CD4-positive, alpha-beta memory T cell (primary cell): ENCODE results near the gene SKIC2. TPM values are rescaled to one million over a fixed set of nuclear protein-coding genes. Genes with fewer than 3 reads are reported as not detected.

Experiments
- CTCF ChIA-PET: fragments of 350-600 bp; sonication (Branson Sonifier 250); formaldehyde crosslinking; loops from one replicate; lab custom pipeline; 2021; ENCODE audit warnings: inconsistent platforms; ENCODE audit not compliant: partially characterized antibody; lab: Charles Lee
- POLR2A ChIA-PET: fragments of 350-600 bp; sonication (Branson Sonifier 250); formaldehyde crosslinking; loops from one replicate; lab custom pipeline; 2021; ENCODE audit not compliant: partially characterized antibody; lab: Charles Lee
- DNase-seq, 5 donors: peaks; one replicate each; pipeline versions ENCODE4 v3.0.0 to v3.0.0-alpha.2; 2020 to 2022; ENCODE audit warnings: mixed read lengths in 1 of 5
- H3K27ac ChIP-seq: one replicate; pipeline ENCODE4 v1.7.0; 2013; ENCODE audit warnings: low read depth, low read length
- H3K27me3 ChIP-seq: 2 replicates; pipeline ENCODE4 v1.7.0; 2013; ENCODE audit warnings: mild to moderate bottlenecking, low read length, moderate library complexity; ENCODE audit not compliant: insufficient read depth
- H3K36me3 ChIP-seq: 2 replicates; pipeline ENCODE4 v1.7.0; 2013; ENCODE audit warnings: mild to moderate bottlenecking, low read length, moderate library complexity; ENCODE audit not compliant: insufficient read depth
- H3K4me1 ChIP-seq: 2 replicates; pipeline ENCODE4 v1.7.0; 2013; ENCODE audit warnings: mild to moderate bottlenecking, low read length, moderate library complexity; ENCODE audit not compliant: insufficient read depth
- H3K4me3 ChIP-seq, 2 donors: one replicate each; pipeline ENCODE4 v1.7.0; 2013; ENCODE audit warnings: low read length in 2 of 2, mild to moderate bottlenecking in 1 of 2
- H3K9me3 ChIP-seq, 2 donors: one replicate each; pipeline ENCODE4 v1.7.0; 2013; ENCODE audit warnings: low read length in 2 of 2, control low read depth in 1 of 2; ENCODE audit not compliant: control insufficient read depth in 1 of 2
- H3K27ac Mint-ChIP-seq, 7 donors: one replicate each; pipeline ENCODE4 v1.8.0; 2020 to 2021; ENCODE audit warnings: mixed read lengths in 7 of 7, mild to moderate bottlenecking in 6 of 7, inconsistent platforms in 3 of 7, moderate library complexity in 3 of 7
- H3K27me3 Mint-ChIP-seq, 2 donors: one replicate each; pipeline ENCODE4 v1.8.0; 2020 to 2021; ENCODE audit warnings: mixed read lengths in 2 of 2
- H3K36me3 Mint-ChIP-seq, 2 donors: one replicate each; pipeline ENCODE4 v1.8.0; 2020 to 2021; ENCODE audit warnings: mixed read lengths in 2 of 2, inconsistent platforms in 1 of 2, mild to moderate bottlenecking in 1 of 2
- H3K4me1 Mint-ChIP-seq, 4 donors: one replicate each; pipeline ENCODE4 v1.8.0; 2020 to 2021; ENCODE audit warnings: mixed read lengths in 4 of 4, mild to moderate bottlenecking in 1 of 4
- H3K4me3 Mint-ChIP-seq, 8 donors: one replicate each; pipeline ENCODE4 v1.8.0; 2020 to 2021; ENCODE audit warnings: mixed read lengths in 8 of 8, mild to moderate bottlenecking in 7 of 8, moderate library complexity in 6 of 8, inconsistent platforms in 3 of 8
- H3K9me3 Mint-ChIP-seq, 8 donors: one replicate each; pipeline ENCODE4 v1.8.0; 2020 to 2021; ENCODE audit warnings: mixed read lengths in 8 of 8, mild to moderate bottlenecking in 5 of 8, inconsistent platforms in 3 of 8, moderate library complexity in 1 of 8
- intact Hi-C: fragments of 100-400 bp; cut with micrococcal nuclease; formaldehyde crosslinking; loops from one replicate; pipeline ENCODE4 v1.15.1; 2023
- polyA plus RNA-seq, 2 donors: library from polyadenylated mRNA; unstranded; fragments of 300-500 nt; fragmentation: Illumina TruSeq; gene quantifications; one replicate each; pipeline ENCODE4 v1.2.3, GENCODE V29; 2021
- total RNA-seq, 2 experiments: library from RNA; stranded (reverse); gene quantifications; one replicate each; pipeline ENCODE4 v1.2.3, GENCODE V29; 2021

The SKIC2 gene
- total and polyA plus RNA-seq, 4 experiments from 2014 or later = 21.8 to 119 (median 70.0) TPM

DNA sequence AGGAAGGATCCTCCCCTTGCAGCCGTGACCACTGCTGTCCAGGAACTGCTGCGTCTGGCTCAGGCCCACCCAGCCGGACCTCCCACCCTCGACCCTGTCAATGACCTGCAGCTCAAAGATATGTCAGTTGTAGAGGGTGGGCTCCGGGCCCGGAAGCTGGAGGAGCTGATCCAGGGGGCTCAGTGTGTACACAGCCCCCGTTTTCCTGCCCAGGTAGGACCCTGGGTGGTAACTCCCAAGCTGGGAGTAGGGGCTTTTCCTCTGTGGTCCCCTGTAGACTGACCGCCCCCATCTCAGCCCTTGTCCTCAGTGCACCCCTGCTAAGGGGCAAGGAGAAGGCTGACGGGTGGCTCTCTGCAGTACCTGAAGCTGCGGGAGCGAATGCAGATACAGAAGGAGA is 9.4 kb downstream of the SKIC2 start:
- Mint-ChIP-seq H3K36me3 (peaks cover 28 to 72% of the 10 kb centered on the region in 2 donors), H3K27me3 (no peaks in the 10 kb centered on the region), H3K4me1 (peaks cover 15 to 50% (median 26%) of the 10 kb centered on the region in 4 donors), H3K9me3 (peaks cover 0 to 11% (median 0%) of the 10 kb centered on the region in 8 donors), H3K27ac (peak overlapping the region in 3 of 7 donors; percentile 46 to 100 (median 83)), H3K4me3 (peak overlapping the region in 1 of 8 donors; percentile 48)
- H3K36me3 ChIP-seq = peaks cover 63% of the 10 kb centered on the region
- H3K4me3 ChIP-seq = no peak overlapping the region
- no peaks in the 10 kb centered on the region for H3K27me3 ChIP-seq
- no peaks in the 10 kb centered on the region for H3K9me3 ChIP-seq
- CTCF ChIA-PET = interaction anchor here (2.4 kb wide), 1 partner anchor 9 kb away, joined by 7 read pairs; the partner anchor contains the start of gene SKIC2
- POLR2A ChIA-PET = interaction anchor here (0.7 to 7.5 kb wide), 2 partner anchors 9 to 67 kb away, joined by 4 to 195 read pairs; partner anchors contain the start of genes NELFE, SKIC2 and ZBTB12
- no peak overlapping the region for H3K27ac ChIP-seq
- DNase-seq = peak in 1 of 5 donors; percentile 29
- peaks cover 26% of the 10 kb centered on the region for H3K4me1 ChIP-seq
- intact Hi-C loops = no loop called here

DNA sequence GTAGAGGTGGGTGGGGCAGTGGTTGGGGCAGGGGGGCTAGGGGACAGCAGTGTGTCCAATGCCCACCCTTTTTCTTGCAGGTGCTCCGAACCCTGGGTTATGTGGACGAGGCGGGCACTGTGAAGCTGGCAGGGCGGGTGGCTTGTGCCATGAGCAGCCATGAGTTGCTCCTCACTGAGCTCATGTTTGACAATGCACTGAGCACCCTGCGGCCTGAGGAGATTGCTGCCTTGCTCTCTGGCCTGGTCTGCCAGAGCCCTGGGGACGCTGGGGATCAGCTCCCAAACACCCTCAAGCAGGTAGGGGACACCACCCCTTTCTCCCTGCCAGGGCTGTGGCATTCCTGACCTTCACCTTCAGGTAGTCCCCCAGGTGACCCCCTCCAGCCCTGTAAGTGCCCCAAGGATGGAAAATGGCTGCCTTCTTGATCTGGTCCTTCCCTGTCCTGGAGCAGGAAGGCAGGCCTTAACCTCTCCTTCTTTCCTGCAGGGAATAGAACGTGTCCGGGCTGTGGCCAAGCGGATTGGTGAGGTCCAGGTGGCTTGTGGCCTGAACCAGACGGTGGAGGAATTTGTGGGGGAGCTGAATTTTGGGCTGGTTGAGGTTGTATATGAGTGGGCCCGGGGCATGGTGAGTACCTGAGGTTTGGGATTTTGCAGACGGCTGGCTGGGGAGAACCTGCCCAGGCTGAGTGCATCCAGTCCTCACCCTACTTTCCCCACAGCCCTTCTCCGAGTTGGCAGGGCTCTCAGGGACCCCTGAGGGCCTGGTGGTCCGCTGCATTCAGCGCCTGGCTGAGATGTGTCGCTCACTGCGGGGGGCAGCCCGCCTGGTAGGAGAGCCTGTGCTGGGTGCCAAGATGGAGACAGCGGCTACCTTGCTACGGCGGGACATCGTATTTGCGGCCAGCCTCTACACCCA is 10.1 kb downstream of the SKIC2 start:
- Histone ChIP-seq H3K36me3 (peaks cover 55% of the 10 kb centered on the region), H3K27ac (no peak overlapping the region), H3K4me1 (peaks cover 31% of the 10 kb centered on the region), H3K27me3 (no peaks in the 10 kb centered on the region), H3K4me3 (no peak overlapping the region), H3K9me3 (no peaks in the 10 kb centered on the region)
- peak in 1 of 5 donors; percentile 33 for DNase-seq
- Mint-ChIP-seq H3K4me3 (peak overlapping the region in 4 of 8 donors; percentile 34 to 83 (median 57)), H3K36me3 (peaks cover 23 to 66% of the 10 kb centered on the region in 2 donors), H3K27ac (peak overlapping the region in 5 of 7 donors; percentile 89 to 100 (median 100)), H3K9me3 (peaks cover 0 to 11% (median 0%) of the 10 kb centered on the region in 8 donors), H3K4me1 (peaks cover 18 to 57% (median 30%) of the 10 kb centered on the region in 4 donors), H3K27me3 (no peaks in the 10 kb centered on the region)
- ChIA-PET POLR2A (interaction anchor here (0.7 to 7.5 kb wide), 3 partner anchors 10 to 67 kb away, joined by 4 to 195 read pairs (median 36); partner anchors contain the start of genes NELFE, SKIC2 and ZBTB12), CTCF (interaction anchor here (2.4 kb wide), 1 partner anchor 9 kb away, joined by 7 read pairs; the partner anchor contains the start of gene SKIC2)
- intact Hi-C loops = no loop called here

DNA sequence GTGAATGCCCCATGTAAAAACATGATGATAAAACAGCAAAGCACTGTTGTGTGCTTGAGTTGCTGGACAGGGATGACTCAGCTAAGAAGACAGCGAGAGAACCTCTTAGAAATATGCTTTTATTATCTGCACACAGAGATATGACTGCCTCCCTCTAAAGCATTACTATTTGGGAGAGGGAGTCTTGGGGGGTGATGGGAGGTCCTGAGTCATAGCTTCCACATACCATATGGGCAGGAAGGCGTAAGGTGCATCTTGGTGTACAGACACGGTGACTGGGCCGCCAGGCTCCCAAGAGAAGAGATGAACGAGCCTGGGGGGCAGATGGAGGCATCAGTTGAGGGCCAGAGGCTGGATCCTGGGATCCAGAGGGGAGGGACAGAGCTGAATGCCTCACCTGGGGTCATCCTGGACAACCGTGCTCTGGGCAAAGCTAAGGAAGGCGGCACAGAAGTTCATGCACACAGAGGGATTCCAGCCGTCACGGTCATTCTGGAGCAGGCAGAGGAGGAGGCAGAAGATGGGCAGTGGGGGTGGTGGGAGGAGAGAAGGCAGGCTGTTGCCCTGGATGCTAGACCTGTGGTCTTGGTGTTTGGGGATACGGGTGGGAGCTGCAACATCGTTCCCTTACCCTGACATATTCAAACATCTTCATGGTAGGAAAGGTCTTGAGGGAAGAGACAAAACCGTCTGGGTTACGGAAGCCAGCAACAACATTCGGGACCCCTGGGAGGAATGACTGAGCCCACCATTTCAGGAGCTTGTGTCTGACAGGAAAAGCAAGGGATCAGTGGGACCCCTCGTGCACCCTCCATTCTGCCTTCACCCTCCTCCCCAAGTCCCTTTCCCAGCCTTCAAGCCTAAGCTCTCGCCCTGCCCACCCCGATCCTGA is 11.0 kb downstream of the SKIC2 start:
- H3K36me3 Mint-ChIP-seq = peaks cover 20 to 58% of the 10 kb centered on the region in 2 donors
- peaks cover 20 to 59% (median 31%) of the 10 kb centered on the region in 4 donors for H3K4me1 Mint-ChIP-seq
- DNase-seq = peak in 1 of 5 donors; percentile 16
- H3K4me1 ChIP-seq = peaks cover 31% of the 10 kb centered on the region
- peak overlapping the region; percentile 99 for H3K27ac ChIP-seq
- peak overlapping the region; percentile 61 to 98 (median 70) for H3K4me3 Mint-ChIP-seq
- H3K27me3 ChIP-seq = no peaks in the 10 kb centered on the region
- H3K27ac Mint-ChIP-seq = peak overlapping the region; percentile 89 to 100 (median 100)
- H3K9me3 Mint-ChIP-seq = peaks cover 0 to 11% (median 0%) of the 10 kb centered on the region in 8 donors
- no peaks in the 10 kb centered on the region for H3K27me3 Mint-ChIP-seq
- peaks cover 50% of the 10 kb centered on the region for H3K36me3 ChIP-seq
- CTCF ChIA-PET = interaction anchor here (1.6 to 2.7 kb wide), 3 partner anchors 10 to 18 kb away, joined by 5 to 21 read pairs (median 7); partner anchors contain the start of genes NELFE and SKIC2
- H3K9me3 ChIP-seq = no peaks in the 10 kb centered on the region
- intact Hi-C loops = loop anchor here (10.0 kb wide), 2 partner anchors 135 to 1305 kb away; partner anchors contain the start of genes B3GALT4, RPS18 and VPS52
- POLR2A ChIA-PET = interaction anchor here (2.6 to 7.5 kb wide), 3 partner anchors 11 to 226 kb away, joined by 8 to 195 read pairs (median 36); partner anchors contain the start of genes NELFE and SKIC2
- H3K4me3 ChIP-seq = no peak overlapping the region

DNA sequence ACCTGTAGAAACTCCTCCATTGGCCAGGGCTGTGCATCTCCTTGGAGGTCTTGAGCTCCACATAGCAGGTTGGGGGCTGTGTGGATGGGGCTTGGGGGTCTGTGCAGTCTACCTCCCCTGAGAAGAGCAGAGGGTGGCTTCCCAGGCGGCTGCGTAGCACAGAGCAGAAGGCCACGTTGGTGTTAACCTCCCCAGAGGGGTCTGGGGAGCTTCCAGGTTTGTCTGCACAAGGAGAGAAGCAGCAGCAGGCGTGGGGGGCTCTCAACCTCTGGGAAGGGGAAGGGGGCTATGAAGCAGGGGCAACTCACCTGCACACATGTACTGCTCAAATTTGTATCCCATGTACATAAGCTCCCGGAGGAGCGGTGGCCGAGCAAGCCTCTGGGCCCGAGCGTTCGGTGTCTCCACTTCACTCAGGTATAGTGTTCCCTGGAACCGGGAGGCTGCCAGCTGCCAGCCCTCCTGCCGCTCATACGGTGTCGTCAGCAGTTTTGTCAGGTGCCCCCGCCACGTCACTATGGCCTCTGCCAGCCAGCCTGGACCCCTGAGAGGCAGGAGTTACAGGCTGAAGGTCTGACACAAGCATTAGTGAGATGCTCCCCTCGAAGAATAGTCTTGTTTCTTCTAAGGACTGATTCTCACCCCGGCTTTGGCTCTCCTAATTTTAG is 11.8 kb downstream of the SKIC2 start:
- H3K4me1 Mint-ChIP-seq = peaks cover 20 to 59% (median 31%) of the 10 kb centered on the region in 4 donors
- H3K4me3 Mint-ChIP-seq = peak overlapping the region; percentile 97 to 99 (median 98)
- H3K27ac Mint-ChIP-seq = peak overlapping the region; percentile 100
- Histone ChIP-seq H3K4me3 (peak overlapping the region in 1 of 2 donors; percentile 63), H3K4me1 (peaks cover 31% of the 10 kb centered on the region), H3K27ac (peak overlapping the region; percentile 99), H3K9me3 (no peaks in the 10 kb centered on the region), H3K36me3 (peaks cover 46% of the 10 kb centered on the region), H3K27me3 (no peaks in the 10 kb centered on the region)
- ChIA-PET CTCF (interaction anchor here (1.6 to 2.7 kb wide), 2 partner anchors 12 to 18 kb away, joined by 5 to 21 read pairs; partner anchors contain the start of genes NELFE and SKIC2), POLR2A (interaction anchor here (1.8 to 7.5 kb wide), 7 partner anchors 12 to 349 kb away, joined by 6 to 195 read pairs (median 17); partner anchors contain the start of genes EHMT2, GPSM3, NELFE and PRRC2A)
- peaks cover 0 to 13% (median 0%) of the 10 kb centered on the region in 8 donors for H3K9me3 Mint-ChIP-seq
- peaks cover 20 to 52% of the 10 kb centered on the region in 2 donors for H3K36me3 Mint-ChIP-seq
- peak in 1 of 5 donors; percentile 38 for DNase-seq
- no peaks in the 10 kb centered on the region for H3K27me3 Mint-ChIP-seq
- intact Hi-C loops = loop anchor here (10.0 kb wide), 2 partner anchors 136 to 1304 kb away; partner anchors contain the start of genes B3GALT4, RPS18 and VPS52

DNA sequence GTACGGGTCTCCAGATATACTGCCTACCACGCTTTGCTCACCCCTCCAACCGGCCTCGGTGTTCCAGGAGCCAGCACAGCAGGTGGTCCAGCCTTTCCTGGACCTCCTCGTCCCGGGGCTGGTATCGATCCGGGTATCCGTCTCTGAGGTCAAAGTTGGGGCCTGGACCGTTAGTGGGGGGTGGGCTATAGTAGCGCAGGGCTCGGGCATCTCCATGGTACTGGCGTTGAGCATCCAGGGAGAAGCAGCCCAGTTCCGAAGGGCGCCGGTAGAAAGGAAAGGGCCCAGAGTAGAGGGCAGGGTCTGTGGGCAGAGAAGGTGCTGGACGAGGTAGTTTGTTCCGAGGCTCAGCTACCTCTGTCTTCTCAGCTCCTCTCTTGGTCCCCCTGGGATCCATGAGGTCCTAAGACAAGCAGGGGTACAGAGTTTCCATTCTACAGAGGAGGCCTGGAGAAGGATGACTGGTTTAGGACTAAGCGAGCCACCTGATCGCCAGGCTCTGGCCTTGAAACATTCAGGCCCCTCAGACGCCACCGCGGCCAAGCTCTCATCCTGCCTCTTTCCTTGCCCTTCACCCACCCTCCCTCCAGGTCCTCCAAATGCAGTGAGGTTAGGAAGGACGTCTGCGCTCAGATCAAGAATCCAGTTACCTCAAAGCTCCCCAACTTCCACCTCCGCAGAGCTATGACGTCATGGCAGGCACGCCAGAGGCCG is 12.5 kb downstream of the SKIC2 start:
- intact Hi-C loops = loop anchor here (10.0 kb wide), 2 partner anchors 137 to 1303 kb away; partner anchors contain the start of genes B3GALT4, RPS18 and VPS52
- peaks cover 20 to 59% (median 31%) of the 10 kb centered on the region in 4 donors for H3K4me1 Mint-ChIP-seq
- CTCF ChIA-PET = interaction anchor here (0.8 to 2.7 kb wide), 5 partner anchors 13 to 1000 kb away, joined by 3 to 21 read pairs (median 3); partner anchors contain the start of genes LY6G5C, NELFE and SKIC2
- H3K9me3 Mint-ChIP-seq = peaks cover 0 to 13% (median 0%) of the 10 kb centered on the region in 8 donors
- Histone ChIP-seq H3K36me3 (peaks cover 40% of the 10 kb centered on the region), H3K27me3 (no peaks in the 10 kb centered on the region), H3K4me3 (peak overlapping the region; percentile 63 to 77), H3K4me1 (peaks cover 31% of the 10 kb centered on the region), H3K9me3 (no peaks in the 10 kb centered on the region), H3K27ac (peak overlapping the region; percentile 99)
- DNase-seq = peak in 1 of 5 donors; percentile 37
- H3K4me3 Mint-ChIP-seq = peak overlapping the region; percentile 97 to 99 (median 98)
- POLR2A ChIA-PET = interaction anchor here (0.5 to 7.5 kb wide), 30 partner anchors 8 to 1608 kb away, joined by 3 to 195 read pairs (median 4); partner anchors contain the start of genes ATF6B, BAG6, DDX39B and EHMT2
- peak overlapping the region; percentile 100 for H3K27ac Mint-ChIP-seq
- H3K36me3 Mint-ChIP-seq = peaks cover 20 to 48% of the 10 kb centered on the region in 2 donors
- no peaks in the 10 kb centered on the region for H3K27me3 Mint-ChIP-seq
